ENCODE results near the gene BTRC.

The BTRC gene

DNA sequence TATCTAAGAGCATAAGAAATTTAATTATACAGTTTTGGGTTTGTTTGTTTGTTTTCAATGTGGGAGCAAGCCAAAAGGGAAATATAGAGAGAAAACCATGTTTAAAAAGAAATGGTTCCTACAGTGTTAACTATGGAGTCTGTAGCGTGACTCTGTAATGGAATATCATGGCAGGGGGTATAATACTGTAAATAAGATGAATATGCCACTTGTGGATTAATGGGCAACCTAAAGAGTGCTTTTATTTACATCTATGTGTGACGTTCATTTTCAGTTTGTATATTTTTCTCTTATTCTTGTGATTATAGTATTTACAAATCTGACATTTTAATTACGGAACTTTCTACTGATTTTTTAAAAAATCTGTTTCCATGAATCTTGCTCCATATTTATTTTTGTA, 138.2 kb downstream of the BTRC start:
- no peak for TF ChIP-seq EZH2phosphoT487 (conservative IDR thresholded peaks at IDR 0.05; ENCODE audit: low read length)
- TF ChIP-seq, protein P1, sequence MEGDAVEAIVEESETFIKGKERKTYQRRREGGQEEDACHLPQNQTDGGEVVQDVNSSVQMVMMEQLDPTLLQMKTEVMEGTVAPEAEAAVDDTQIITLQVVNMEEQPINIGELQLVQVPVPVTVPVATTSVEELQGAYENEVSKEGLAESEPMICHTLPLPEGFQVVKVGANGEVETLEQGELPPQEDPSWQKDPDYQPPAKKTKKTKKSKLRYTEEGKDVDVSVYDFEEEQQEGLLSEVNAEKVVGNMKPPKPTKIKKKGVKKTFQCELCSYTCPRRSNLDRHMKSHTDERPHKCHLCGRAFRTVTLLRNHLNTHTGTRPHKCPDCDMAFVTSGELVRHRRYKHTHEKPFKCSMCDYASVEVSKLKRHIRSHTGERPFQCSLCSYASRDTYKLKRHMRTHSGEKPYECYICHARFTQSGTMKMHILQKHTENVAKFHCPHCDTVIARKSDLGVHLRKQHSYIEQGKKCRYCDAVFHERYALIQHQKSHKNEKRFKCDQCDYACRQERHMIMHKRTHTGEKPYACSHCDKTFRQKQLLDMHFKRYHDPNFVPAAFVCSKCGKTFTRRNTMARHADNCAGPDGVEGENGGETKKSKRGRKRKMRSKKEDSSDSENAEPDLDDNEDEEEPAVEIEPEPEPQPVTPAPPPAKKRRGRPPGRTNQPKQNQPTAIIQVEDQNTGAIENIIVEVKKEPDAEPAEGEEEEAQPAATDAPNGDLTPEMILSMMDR (IDR thresholded peaks at IDR 0.05; ENCODE audit: insufficient read depth, low read length, poor library complexity, severe bottlenecking) = no peak

DNA sequence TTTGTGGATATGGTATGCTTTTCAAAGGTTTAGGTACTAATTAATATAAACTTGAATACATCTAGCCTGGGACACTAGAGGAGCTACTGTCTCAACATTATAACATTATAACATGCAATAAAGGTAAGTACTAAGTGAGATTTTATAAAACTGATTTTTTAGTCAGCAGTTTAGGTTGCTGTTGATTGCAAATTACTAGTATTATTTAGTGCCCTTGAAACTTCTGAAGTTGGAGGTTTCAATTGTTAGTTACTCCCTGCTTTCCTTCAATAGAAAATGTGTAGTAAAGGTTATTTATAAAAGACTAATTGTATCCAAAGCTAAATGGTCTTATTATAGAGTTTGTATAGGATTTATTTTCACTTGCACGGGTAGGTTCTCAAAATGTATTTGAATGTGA, 138.8 kb downstream of the BTRC start:
- no peak for TF ChIP-seq EZH2phosphoT487 (conservative IDR thresholded peaks at IDR 0.05; ENCODE audit: low read length)
- TF ChIP-seq, protein P1 (IDR thresholded peaks at IDR 0.05; ENCODE audit: insufficient read depth, low read length, poor library complexity, severe bottlenecking) = no peak
- Histone ChIP-seq H3K27me3 (ENCODE audit: low read length) (no peaks in the 10 kb centered on the region), H3K9me3 (ENCODE audit: insufficient read depth, low read length) (no peaks in the 10 kb centered on the region), H3K9me2 (replicated peaks; ENCODE audit: insufficient read depth, low read length) (no peaks in the 10 kb centered on the region), H3K79me2 (ENCODE audit: insufficient read depth, low read length) (no peaks in the 10 kb centered on the region), H3K9ac (ENCODE audit: low read length) (no peak overlapping the region), H3K36me3 (ENCODE audit: low read length) (no peaks in the 10 kb centered on the region), H3F3A (ENCODE audit: insufficient read depth) (no peaks in the 10 kb centered on the region), H4K20me1 (ENCODE audit: low read depth, low read length) (no peaks in the 10 kb centered on the region; the same call in 1 of the 2 replicates), H3K4me3 (ENCODE audit: insufficient read depth, low read length, poor library complexity, severe bottlenecking) (no peak overlapping the region), H3K4me2 (ENCODE audit: low read depth, low read length, poor library complexity, severe bottlenecking) (no peak overlapping the region), H2AFZ (ENCODE audit: low read depth, low read length, severe bottlenecking) (no peak overlapping the region), H3K27ac (ENCODE audit: low read depth, low read length) (no peak overlapping the region)

More for the DNA sequence above, 138.2 kb downstream of the BTRC start:
- H3K36me3 ChIP-seq (ENCODE audit: low read length) = no peaks in the 10 kb centered on the region
- H2AFZ ChIP-seq (ENCODE audit: low read depth, low read length, severe bottlenecking) = no peak overlapping the region
- no peaks in the 10 kb centered on the region for H3K9me2 ChIP-seq (replicated peaks; ENCODE audit: insufficient read depth, low read length)
- no peaks in the 10 kb centered on the region; the same call in 1 of the 2 replicates for H4K20me1 ChIP-seq (ENCODE audit: low read depth, low read length)
- no peak overlapping the region for H3K9ac ChIP-seq (ENCODE audit: low read length)
- no peaks in the 10 kb centered on the region for H3F3A ChIP-seq (ENCODE audit: insufficient read depth)
- no peak overlapping the region for H3K27ac ChIP-seq (ENCODE audit: low read depth, low read length)
- no peaks in the 10 kb centered on the region for H3K79me2 ChIP-seq (ENCODE audit: insufficient read depth, low read length)
- H3K4me2 ChIP-seq (ENCODE audit: low read depth, low read length, poor library complexity, severe bottlenecking) = no peak overlapping the region
- no peaks in the 10 kb centered on the region for H3K27me3 ChIP-seq (ENCODE audit: low read length)
- no peaks in the 10 kb centered on the region for H3K9me3 ChIP-seq (ENCODE audit: insufficient read depth, low read length)
- no peak overlapping the region for H3K4me3 ChIP-seq (ENCODE audit: insufficient read depth, low read length, poor library complexity, severe bottlenecking)

DNA sequence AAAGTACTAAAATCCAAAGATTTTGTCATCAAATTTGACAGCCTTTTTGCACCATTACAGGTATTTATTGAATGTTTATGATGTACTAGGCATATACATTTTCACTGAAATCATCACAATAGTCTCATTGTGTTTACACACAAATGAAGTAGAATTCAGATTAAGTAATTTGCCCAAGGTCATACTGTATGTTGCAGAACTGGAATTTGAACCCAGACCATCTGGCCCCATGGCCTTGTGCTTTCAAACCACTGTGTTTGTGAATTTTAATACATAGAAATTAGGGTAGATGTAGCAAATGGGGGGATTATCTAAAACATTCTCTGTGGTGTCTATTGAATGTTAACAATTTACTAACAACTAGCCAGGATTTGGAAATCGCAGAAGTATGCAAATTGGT, 139.3 kb downstream of the BTRC start:
- Histone ChIP-seq H4K20me1 (ENCODE audit: low read depth, low read length) (no peaks in the 10 kb centered on the region; the same call in 1 of the 2 replicates), H3K36me3 (ENCODE audit: low read length) (no peaks in the 10 kb centered on the region), H3K4me2 (ENCODE audit: low read depth, low read length, poor library complexity, severe bottlenecking) (no peak overlapping the region), H3K9me3 (ENCODE audit: insufficient read depth, low read length) (no peaks in the 10 kb centered on the region), H3K9me2 (replicated peaks; ENCODE audit: insufficient read depth, low read length) (no peaks in the 10 kb centered on the region), H2AFZ (ENCODE audit: low read depth, low read length, severe bottlenecking) (no peak overlapping the region), H3K9ac (ENCODE audit: low read length) (no peak overlapping the region), H3K27me3 (ENCODE audit: low read length) (no peaks in the 10 kb centered on the region), H3K27ac (ENCODE audit: low read depth, low read length) (no peak overlapping the region), H3K79me2 (ENCODE audit: insufficient read depth, low read length) (no peaks in the 10 kb centered on the region), H3K4me3 (ENCODE audit: insufficient read depth, low read length, poor library complexity, severe bottlenecking) (no peak overlapping the region), H3F3A (ENCODE audit: insufficient read depth) (no peaks in the 10 kb centered on the region)
- no peak for TF ChIP-seq EZH2phosphoT487 (conservative IDR thresholded peaks at IDR 0.05; ENCODE audit: low read length)
- TF ChIP-seq, protein P1 (IDR thresholded peaks at IDR 0.05; ENCODE audit: insufficient read depth, low read length, poor library complexity, severe bottlenecking) = no peak
